Measurements from ENCODE around the gene PROKR1.
"Not testable (repeated sequence)": the region's sequence is repeated elsewhere in the genome, so short reads cannot be mapped to it uniquely, and the experiment has no call there.

Gene PROKR1

DNA sequence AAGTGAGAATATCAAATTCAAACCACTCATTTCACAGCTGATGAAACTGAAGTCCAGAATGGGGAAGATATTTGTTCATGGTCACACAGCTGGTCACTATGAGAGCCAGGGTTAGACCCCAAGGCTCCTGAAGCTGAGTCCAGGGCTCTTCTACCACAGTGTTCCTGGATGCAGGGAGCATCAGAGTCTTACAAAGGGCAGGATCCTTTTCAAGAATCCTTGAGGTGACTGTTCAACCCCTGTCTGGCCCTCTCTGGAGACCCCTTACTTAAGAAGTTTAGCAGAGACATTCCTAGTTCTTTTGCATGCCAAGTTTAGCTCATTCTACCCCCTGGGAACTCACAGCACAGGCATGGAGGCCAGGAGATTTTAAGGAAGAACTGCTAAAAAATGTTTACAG, 15.7 kb downstream of the PROKR1 start:
- no peak for DNase-seq

- no peak for DNase-seq
These were observed 17.3 kb downstream of the PROKR1 start for GRCh38 chr2:68660658-68661057.

DNA sequence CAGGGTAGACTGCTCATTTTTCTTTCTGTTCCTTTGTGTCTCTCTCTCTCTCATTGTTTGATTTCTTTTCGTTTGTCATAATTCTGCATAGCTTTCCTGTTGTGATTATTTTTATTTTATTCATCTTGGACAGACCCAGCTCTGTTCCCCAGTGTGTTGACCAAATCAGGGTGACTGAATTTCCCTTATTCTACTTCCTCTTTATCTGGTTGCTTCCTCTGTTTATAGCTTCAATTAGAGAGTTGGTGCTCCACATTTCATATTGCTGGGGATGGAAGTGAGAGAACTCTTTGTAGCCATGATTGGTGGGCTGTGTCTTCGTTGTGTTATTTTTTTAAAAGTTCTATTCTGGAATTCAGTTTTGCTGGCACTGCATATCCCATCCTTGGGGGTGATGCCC, 19.1 kb downstream of the PROKR1 start:
- no peak for DNase-seq

DNA sequence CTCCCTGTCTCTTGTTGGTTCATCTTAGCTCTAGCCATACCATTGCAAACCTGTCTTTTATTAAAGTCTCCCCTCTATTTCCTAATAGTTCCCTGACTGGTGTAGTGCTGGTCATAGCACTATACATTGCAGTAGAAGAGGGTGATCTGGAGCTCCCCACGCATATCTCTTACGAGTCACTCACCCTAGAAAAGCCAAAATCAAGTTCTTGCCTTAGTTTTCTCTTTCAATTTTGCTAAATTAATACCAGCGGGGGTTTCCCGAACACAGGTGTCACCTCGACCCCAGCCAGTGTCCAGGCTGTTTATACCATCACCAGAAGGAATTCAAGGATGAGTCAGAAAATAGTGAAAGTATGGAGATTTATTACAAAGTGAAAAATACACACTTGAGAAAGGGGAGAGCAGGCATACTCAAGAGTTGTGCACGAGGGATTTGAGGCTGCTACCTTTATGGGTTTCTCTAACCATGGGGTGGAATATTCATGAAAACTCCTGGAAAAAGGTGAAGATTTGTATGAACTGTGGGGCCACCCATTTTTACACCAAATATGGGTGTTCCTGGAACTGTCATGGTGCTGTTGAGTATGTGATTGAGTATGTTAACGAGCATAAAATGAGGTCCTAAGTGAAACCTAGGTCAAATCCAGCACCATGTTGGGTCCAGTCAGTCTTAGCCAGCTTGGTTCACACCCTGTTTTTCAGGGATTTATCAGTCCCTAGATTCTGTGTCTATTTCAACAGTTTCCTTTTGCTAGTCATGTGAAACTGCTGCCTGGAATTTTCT, 20.2 kb downstream of the PROKR1 start:
- DNase-seq: no peak

DNA sequence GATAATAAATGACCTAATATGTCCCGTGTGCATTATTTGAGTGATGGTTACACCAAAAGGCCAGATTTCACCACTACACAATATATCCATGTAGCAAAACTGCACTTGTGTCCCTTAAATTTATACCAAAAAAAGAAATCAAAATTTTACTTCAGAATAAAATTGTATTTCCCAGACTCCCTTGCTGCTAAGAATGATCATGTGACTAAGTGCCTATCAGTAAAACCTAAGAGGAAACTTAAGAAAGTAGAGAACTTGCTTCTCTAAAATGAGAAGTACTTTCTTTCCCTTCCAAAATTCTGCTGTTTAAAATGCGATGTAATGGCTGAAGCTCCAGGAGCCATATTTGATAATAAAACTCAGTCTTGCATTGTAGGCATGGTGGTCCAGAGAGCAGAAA, 24.0 kb downstream of the PROKR1 start:
- DNase-seq: no peak

- DNase-seq: no peak
These were observed 26.3 kb downstream of the PROKR1 start for GRCh38 chr2:68669651-68670050.

GRCh38 chr2:68671961-68672360, 28.6 kb downstream of the PROKR1 start:
- no peak for DNase-seq

DNA sequence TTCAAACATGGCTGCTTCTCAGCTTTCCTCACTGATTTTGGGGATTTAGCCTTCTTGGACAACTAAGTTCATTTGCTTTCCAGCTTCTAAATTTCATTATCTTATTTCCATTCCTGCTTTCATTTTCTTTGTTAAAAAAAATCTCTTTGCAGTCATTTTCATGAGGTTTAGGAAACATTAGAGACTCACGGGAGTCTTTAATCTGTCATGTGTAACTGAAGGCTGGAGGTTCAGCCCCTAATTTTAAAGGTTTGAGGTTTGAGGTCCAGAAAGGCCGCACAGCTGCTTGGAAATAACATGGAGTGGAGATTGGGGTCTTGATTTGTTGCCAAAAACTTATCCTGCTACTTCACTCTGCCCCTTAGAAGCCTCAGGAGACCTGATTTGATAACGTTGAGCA, 30.3 kb downstream of the PROKR1 start:
- no peak for DNase-seq

- DNase-seq: no peak
These were observed 32.1 kb downstream of the PROKR1 start for GRCh38 chr2:68675470-68675869.

DNA sequence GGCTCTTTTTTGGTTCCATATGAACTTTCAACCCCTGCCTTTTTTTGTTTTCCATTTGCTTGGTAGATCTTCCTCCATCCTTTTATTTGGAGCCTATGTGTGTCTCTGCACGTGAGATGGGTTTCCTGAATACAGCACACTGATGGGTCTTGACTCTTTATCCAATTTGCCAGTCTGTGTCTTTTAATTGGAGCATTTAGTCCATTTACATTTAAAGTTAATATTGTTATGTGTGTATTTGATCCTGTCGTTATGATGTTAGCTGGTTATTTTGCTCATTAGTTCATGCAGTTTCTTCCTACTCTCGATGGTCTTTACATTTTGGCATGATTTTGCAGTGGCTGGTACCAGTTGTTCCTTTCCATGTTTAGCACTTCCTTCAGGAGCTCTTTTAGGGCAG, 34.5 kb downstream of the PROKR1 start:
- not testable (repeated sequence) for DNase-seq

DNA sequence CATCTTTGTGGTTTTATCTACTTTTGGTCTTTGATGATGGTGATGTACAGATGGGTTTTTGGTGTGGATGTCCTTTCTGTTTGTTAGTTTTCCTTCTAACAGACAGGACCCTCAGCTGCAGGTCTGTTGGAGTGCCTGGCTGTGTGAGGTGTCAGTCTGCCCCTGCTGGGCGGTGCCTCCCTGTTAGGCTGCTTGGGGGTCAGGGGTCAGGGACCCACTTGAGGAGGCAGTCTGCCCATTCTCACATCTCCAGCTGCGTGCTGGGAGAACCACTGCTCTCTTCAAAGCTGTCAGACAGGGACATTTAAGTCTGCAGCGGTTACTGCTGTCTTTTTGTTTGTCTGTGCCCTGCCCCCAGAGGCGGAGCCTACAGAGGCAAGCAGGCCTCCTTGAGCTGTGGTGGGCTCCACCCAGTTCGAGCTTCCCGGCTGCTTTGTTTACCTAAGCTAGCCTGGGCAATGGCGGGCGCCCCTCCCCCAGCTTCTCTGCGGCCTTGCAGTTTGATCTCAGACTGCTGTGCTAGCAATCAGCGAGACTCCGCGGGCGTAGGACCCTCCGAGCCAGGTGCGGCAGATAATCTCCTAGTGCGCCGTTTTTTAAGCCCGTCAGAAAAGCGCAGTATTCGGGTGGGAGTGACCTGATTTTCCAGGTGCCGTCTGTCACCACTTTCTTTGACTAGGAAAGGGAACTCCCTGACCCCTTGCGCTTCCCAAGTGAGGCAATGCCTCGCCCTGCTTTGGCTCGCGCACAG, 36.0 kb downstream of the PROKR1 start:
- DNase-seq: not testable (repeated sequence)

GRCh38 chr2:68679917-68680267, 36.5 kb downstream of the PROKR1 start:
- not testable (repeated sequence) for DNase-seq

GRCh38 chr2:68684197-68684596, 40.8 kb downstream of the PROKR1 start:
- DNase-seq: no peak

GRCh38 chr2:68686178-68686577, 42.8 kb downstream of the PROKR1 start:
- no peak for DNase-seq

GRCh38 chr2:68687018-68687417, 43.6 kb downstream of the PROKR1 start:
- no peak for DNase-seq

GRCh38 chr2:68689553-68690537, 46.5 kb downstream of the PROKR1 start:
- no peak for DNase-seq

- no peak for DNase-seq
These were observed 47.5 kb downstream of the PROKR1 start for GRCh38 chr2:68690851-68691250.

DNA sequence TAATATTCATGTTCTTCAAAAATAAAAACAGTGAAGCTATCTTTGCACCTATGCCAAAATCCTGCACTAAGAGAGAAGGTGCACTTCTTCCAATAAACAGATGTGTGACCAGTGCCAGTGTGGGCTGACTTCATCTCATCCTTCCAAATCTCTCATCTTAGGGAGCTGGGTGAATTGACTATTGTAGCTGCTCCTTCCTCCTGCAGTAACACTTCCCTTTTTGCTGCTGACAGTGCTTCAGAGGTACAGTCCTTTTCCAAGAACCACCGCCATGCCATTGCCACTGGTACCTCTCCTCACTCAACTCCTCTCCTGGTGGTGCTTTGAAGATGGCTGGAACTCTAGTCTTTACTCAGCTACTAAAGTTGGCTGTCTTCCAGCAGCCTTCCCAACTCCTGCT, 49.1 kb downstream of the PROKR1 start:
- DNase-seq: no peak

DNA sequence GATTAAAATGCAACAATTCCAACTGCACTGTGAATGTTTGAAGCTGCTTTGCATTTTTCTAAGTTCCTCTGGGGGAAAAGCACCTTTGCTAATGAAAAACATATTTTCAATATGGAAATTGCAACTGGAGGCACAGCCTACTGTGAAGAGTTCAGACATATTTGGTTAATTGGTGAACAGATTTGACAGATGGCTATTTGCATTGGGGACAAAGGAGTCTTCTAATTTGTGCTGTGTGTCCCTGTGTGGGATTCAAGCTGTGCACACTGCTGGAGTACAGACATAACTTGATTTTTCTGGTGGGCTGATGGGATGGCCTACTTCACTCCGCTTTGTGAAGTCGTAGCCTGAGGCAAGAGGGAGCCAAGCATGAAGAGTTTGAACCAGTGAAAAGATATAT, 50.6 kb downstream of the PROKR1 start:
- DNase-seq: no peak

- DNase-seq: no peak
These were observed 52.6 kb downstream of the PROKR1 start for GRCh38 chr2:68695971-68696370.

DNA sequence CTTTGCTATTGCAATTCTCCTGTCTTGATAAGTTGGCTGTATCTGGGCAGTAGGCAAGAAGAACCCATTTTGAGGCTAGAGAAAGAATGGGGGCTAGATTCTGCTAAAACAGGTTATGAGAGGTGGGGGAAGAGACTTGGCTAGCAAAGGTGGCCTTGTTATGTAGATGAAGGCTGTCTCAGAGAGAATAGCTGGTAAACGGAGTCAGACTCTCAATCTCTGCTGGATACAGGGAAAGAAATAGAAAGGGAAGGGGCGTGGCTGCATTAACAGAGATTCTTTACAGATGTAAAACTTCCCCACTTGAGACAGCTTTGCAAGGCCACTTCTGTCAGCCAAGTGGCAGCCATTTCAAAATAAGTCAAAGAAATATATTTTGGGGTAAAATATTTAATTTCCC, 53.2 kb downstream of the PROKR1 start:
- no peak for DNase-seq

DNA sequence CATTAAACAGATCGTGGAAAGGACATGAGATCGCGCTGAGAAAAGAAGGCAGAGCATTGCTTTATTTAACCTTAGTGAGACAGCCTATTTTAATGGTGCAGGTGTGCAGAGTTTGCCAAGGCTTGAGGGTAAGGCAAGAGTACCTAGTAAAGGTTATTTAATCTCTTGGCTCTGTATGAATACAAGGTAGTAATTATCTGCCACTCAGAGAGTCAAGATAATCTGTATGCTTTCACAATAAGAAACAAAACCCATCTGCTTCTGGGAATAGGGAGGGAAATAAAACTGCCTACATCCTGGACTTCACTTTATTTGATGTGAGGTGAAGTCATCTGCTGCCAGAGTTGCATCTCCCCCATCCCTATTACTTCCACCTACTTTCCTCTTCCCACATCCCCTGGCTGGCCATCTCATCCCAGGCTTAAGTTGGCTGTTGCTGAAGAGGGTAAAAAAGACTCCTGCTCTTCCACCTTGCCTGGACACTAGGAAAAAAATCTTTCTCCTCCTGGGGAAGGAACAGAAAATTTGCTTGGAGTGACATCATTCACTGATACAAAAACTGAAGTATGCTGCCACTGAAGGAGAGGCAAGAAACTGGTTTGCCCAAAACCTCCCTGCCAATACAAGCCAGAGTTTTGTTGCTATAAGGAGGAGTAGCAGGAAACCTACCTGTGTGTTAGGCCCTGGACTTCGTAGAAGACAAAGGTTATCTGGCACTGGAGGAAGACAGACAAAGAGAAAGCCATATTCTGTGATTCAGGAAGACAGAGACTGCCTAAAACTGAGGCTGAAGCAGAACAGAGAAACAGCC, 55.4 kb downstream of the PROKR1 start:
- DNase-seq: no peak
